DND-41 (cell line): ENCODE measurements around the gene ARMC12.

Experiments
- EZH2 ChIP-seq: IDR thresholded peaks from 3 replicates; pipeline ENCODE4 v1.6.1; 2012; ENCODE audit warnings: borderline replicate concordance, low read depth, mild to moderate bottlenecking, moderate library complexity, low read length, inconsistent platforms; ENCODE audit not compliant: severe bottlenecking
- TF ChIP-seq, protein P1 (sequence below): IDR thresholded peaks from 2 replicates; pipeline ENCODE4 v1.5.1; 2012; ENCODE audit warnings: borderline replicate concordance, low read length, moderate library complexity, mild to moderate bottlenecking; ENCODE audit not compliant: poor library complexity, severe bottlenecking; ENCODE audit errors: extremely low read depth

DNA sequence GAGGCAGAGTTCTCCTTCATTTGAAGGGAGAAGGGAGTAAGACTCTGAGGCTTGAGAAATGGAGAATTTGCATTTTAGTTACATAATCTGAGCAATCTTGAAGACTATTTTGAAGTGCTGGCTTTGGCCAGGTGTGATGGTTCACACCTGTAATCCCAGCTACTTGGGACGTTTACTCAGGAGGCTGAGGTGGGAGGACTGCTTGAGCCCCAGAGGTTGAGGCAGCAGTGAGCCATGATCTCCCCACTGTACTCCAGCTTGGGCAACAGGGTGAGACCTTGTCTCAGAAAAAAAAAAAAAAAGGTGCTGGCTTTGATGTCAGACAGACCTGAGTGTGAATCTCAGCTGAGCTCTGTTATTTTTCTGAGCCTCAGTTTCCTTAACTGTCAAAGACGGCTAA lies 12.4 kb upstream of the ARMC12 start:
- TF ChIP-seq, protein P1, sequence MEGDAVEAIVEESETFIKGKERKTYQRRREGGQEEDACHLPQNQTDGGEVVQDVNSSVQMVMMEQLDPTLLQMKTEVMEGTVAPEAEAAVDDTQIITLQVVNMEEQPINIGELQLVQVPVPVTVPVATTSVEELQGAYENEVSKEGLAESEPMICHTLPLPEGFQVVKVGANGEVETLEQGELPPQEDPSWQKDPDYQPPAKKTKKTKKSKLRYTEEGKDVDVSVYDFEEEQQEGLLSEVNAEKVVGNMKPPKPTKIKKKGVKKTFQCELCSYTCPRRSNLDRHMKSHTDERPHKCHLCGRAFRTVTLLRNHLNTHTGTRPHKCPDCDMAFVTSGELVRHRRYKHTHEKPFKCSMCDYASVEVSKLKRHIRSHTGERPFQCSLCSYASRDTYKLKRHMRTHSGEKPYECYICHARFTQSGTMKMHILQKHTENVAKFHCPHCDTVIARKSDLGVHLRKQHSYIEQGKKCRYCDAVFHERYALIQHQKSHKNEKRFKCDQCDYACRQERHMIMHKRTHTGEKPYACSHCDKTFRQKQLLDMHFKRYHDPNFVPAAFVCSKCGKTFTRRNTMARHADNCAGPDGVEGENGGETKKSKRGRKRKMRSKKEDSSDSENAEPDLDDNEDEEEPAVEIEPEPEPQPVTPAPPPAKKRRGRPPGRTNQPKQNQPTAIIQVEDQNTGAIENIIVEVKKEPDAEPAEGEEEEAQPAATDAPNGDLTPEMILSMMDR = no peak
- no peak for TF ChIP-seq EZH2
